ENCODE results near the gene CACNA1G.

Gene CACNA1G

GRCh38 chr17:50618300-50618699 lies 57.8 kb downstream of the CACNA1G start:
- DNase-seq, result no peak

- DNase-seq, result no peak
Observed at GRCh38 chr17:50618941-50619340, 58.4 kb downstream of the CACNA1G start.

- DNase-seq, result no peak
Observed at GRCh38 chr17:50619489-50619888, 59.0 kb downstream of the CACNA1G start.

GRCh38 chr17:50620237-50620636 lies 59.7 kb downstream of the CACNA1G start:
- DNase-seq, result no peak

GRCh38 chr17:50620858-50621257 lies 60.3 kb downstream of the CACNA1G start:
- no peak for DNase-seq

GRCh38 chr17:50621574-50622031 lies 61.1 kb downstream of the CACNA1G start:
- peak; percentile 70 for DNase-seq

GRCh38 chr17:50624321-50624934 lies 63.9 kb downstream of the CACNA1G start:
- DNase-seq, result no peak

GRCh38 chr17:50625032-50625871 lies 64.7 kb downstream of the CACNA1G start:
- DNase-seq, result no peak

GRCh38 chr17:50626037-50626574 lies 65.6 kb downstream of the CACNA1G start:
- DNase-seq, result peak; percentile 69

GRCh38 chr17:50627036-50627781 lies 66.7 kb downstream of the CACNA1G start:
- DNase-seq, result no peak

- no peak for DNase-seq
Observed at GRCh38 chr17:50627782-50628601, 67.5 kb downstream of the CACNA1G start.

GRCh38 chr17:50629902-50630301 lies 69.4 kb downstream of the CACNA1G start:
- no peak for DNase-seq

- peak; percentile 23 for DNase-seq
Observed at GRCh38 chr17:50630524-50631194, 70.1 kb downstream of the CACNA1G start.

- no peak for DNase-seq
Observed at GRCh38 chr17:50631195-50631907, 70.8 kb downstream of the CACNA1G start.

- DNase-seq, result no peak
Observed at GRCh38 chr17:50631908-50632571, 71.5 kb downstream of the CACNA1G start.

- DNase-seq, result no peak
Observed at GRCh38 chr17:50632637-50633036, 72.1 kb downstream of the CACNA1G start.

GRCh38 chr17:50633683-50634082 lies 73.2 kb downstream of the CACNA1G start:
- DNase-seq, result no peak

- no peak for DNase-seq
Observed at GRCh38 chr17:50634224-50634914, 73.9 kb downstream of the CACNA1G start, which contains the start of gene ABCC3. Gene ABCC3, plus strand, starts transcription at chr17:50634881. Its CDS starts 56 bp downstream, at chr17:50634937.

GRCh38 chr17:50634915-50635731 lies 74.6 kb downstream of the CACNA1G start:
- DNase-seq, result no peak
